GM21447 (cell line): ENCODE results near the gene PCCA.
"Not testable (repeated sequence)": the region's sequence is repeated elsewhere in the genome, so short reads cannot be mapped to it uniquely, and the experiment has no call there.

Source experiments
- ATAC-seq: cut with Tn5 transposase; IDR thresholded peaks from one replicate; pipeline ENCODE4 v1.9.1; 2021; ENCODE audit not compliant: unreplicated experiment

PCCA gene

DNA sequence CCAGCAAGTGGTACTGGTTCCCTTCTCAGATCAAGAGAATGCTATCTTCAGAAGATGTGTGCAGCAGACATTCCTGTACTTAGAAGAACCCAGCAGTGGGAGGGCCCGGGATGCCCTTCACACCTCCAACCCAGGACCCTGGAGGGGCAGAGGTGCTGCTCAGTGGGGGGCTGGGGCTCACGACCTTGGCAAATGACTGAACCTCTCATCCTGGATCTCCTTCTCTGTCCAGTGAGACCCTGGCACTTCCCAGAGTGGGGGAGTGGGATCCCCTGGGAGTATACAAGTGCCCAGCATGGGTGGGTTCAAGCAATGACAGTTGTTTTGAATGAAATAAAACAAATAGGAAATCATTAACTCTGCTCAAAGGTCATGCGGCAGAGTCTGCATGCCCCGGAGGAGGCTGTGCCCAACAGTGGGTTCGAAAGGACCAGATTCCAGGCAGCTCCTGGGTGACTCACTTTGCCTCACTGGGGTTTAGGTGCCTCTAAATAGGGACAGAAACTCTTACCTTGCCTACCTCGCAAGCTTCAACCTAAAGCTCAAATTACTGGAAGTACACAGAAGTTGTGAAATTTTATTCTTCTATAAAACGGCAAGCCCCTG, 472.8 kb downstream of the PCCA start:
- ATAC-seq: no peak

DNA sequence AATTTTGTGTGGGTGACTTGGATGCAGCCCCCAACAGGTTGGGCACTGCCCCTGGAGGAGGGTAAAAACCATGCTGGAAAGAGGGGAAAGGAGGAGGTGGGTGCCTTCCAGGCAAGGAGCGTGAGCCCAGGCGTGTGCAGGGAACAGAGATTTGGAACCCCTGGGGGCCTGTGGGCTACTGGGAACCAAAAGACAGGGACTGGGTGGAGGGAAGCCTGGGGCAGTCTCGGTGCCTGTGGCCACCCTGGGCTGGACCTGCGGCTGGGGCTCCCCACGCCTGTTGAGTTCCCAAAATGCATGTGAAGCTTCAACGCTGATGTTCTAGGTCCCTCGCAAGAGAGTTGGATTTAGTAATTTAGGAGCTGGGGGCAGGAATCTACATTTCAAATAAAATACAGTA, 474.9 kb downstream of the PCCA start:
- no peak for ATAC-seq

DNA sequence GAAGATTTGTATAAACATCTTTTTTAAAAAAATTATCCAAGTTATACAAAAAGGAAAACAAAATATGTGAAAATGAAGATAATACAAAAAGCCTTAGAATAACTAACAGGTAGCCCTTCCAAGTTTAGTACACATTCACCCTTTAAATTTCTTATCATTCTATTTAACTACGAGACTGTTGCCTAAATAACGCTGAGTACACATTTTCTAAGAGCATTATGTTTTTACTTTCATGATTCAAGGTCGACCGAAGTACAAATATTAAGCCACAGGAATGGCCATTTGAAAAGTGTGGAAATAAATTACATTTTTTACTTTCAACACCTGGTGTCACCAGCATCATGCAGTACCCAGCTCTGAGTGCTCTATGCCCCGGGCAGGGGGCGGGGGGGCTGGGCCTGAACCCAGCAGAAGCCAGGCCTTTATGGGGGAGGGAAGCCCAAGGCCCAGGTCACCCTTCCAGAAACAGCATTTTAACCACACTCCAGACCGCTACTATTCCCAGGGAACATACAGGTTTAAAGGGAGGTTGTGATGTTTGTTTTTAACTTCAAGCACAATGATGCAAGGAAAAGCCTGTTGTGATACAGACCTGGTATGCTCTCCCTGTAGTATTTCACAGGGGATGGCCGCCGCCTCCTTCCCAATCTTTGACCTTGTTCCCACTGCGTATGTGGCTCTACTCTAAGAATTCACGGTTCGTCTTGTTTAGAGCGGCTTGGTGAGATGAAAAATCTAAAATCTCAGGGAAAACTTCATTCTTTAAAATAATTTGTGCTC, 475.7 kb downstream of the PCCA start:
- no peak for ATAC-seq

DNA sequence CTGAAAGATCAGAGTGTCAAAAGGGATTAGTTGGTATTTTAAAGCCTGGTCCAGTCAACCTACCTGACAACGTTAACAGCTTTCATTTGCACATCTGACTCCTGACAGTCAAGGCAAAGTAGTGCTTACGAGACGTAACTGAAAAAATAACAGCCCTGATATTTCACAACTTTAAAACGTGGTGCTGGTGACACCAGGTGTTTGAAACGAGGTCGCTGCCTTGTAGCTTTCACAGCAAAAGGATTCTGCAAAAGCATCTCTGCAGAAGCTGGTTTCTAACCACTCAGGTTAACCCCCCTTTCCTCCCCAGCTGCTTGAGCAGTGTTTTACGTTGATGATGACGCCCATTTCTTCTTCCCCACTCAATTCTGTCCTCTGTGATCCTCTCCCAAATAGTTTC, 476.4 kb downstream of the PCCA start:
- no peak for ATAC-seq

GRCh38 chr13:100566543-100566942, 477.6 kb downstream of the PCCA start:
- no peak for ATAC-seq

DNA sequence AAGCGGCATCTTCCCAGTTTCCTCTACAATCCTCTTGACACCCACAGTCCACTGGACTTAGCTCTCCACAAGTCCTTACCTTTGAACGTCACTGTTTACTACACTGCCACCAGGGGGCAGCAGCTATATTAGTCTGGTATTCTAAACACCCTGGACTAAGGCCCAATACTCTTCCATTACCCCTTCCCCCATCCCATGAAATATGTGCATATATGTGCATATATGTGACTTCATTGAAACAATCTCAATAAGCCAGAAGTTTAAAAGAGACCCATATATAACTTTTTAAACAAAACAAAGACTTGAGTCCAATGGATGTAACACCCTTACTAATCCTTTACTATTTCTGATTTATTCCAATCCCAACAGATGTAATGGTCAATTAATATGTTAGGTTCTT, 484.2 kb downstream of the PCCA start:
- peak; percentile 99 for ATAC-seq

DNA sequence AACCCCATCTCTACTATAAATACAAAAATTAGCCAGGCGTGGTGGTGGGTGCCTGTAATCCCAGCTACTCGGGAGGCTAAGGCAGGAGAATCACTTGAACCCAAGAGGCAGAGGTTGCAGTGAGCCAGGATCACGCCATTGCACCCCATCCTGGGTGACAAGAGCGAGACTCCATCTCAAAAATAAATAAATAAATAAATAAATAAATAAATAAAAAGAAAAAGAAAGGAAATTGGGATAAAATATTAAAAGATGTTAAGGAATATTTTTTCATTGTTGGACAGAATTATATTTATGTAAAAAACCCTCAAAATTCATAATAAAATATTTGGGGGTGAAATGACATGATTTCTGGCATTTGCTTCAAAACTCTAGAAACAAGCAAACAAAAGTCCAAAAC, 488.3 kb downstream of the PCCA start:
- not testable (repeated sequence) for ATAC-seq
